Gastrocnemius medialis (tissue), 4 donors: ENCODE measurements around the gene SNX18. TPM values are rescaled to one million over a fixed set of nuclear protein-coding genes. Genes with fewer than 3 reads are reported as not detected.

ENCODE experiments used
- ATAC-seq, 2 donors: fragments of 150-250 bp; one replicate each; pipeline ENCODE4 v1.9.1; 2016
- DNase-seq, 2 donors: peaks; one replicate each; pipeline ENCODE4 v3.0.0-alpha.2; 2019
- H3K27ac ChIP-seq, 4 donors: fragments of 200-600 bp; sonication (generic); 1 replicate in 1 of 4; 2 replicates in 3 of 4; pipeline ENCODE4 v1.5.1; 2016 to 2018; ENCODE audit warnings: mild to moderate bottlenecking in 2 of 4, moderate library complexity in 1 of 4
- H3K27me3 ChIP-seq, 3 donors: fragments of 200-600 bp; sonication (generic) in 2 of 3; 1 replicate in 1 of 3; 2 replicates in 2 of 3; pipeline versions ENCODE4 v1.5.1 to v1.6.0; 2016 to 2019; ENCODE audit warnings: mild to moderate bottlenecking in 1 of 3, moderate library complexity in 1 of 3
- H3K36me3 ChIP-seq, 2 donors: fragments of 200-600 bp; sonication (generic) in 1 of 2; one replicate each; pipeline ENCODE4 v1.5.1; 2017 to 2018
- H3K4me1 ChIP-seq, 2 donors: fragments of 200-600 bp; sonication (generic) in 1 of 2; one replicate each; pipeline ENCODE4 v1.5.1; 2016 to 2017; ENCODE audit warnings: mild to moderate bottlenecking in 2 of 2
- H3K4me3 ChIP-seq, 4 donors: fragments of 200-600 bp; sonication (generic) in 3 of 4; 1 replicate in 1 of 4; 2 replicates in 3 of 4; pipeline ENCODE4 v1.5.1; 2016 to 2019; ENCODE audit warnings: mild to moderate bottlenecking in 2 of 4
- H3K9me3 ChIP-seq, 3 donors: fragments of 200-600 bp; sonication (generic) in 2 of 3; 1 replicate in 1 of 3; 2 replicates in 2 of 3; pipeline ENCODE4 v1.5.1; 2016 to 2019
- POLR2A ChIP-seq, 2 donors: fragments of 450-650 bp; IDR thresholded peaks; one replicate each; pipeline ENCODE4 v1.6.1; 2017; ENCODE audit warnings: antibody characterized with exemption in 2 of 2, mild to moderate bottlenecking in 2 of 2, moderate library complexity in 2 of 2
- in situ Hi-C, 4 donors: fragments of 200-750 bp; cut with MboI; loops; one replicate each; pipeline versions ENCODE4 v1.15.0 to v1.8.0; 2017; ENCODE audit warnings: low sequenced_read_pairs in 4 of 4
- intact Hi-C: fragments of 100-400 bp; cut with DNase I; formaldehyde crosslinking; loops from one replicate; pipeline ENCODE4 v1.15.1; 2023; ENCODE audit warnings: low total_unique reads
- total RNA-seq, 4 donors: library from RNA; depleted of rRNA; stranded (reverse); fragments of >200 nt; gene quantifications; one replicate each; pipeline versions ENCODE4 v1.1.0 to v1.2.3, GENCODE V29; 2016
- TF ChIP-seq, protein P1 (sequence below), 5 experiments: fragments of 450-650 bp in 3 of 5; fragments of 200-600 bp in 2 of 5; sonication (generic) in 2 of 5; IDR thresholded peaks in 4 of 5; conservative IDR thresholded peaks in 1 of 5; 1 replicate in 4 of 5; 2 replicates in 1 of 5; pipeline ENCODE4 v1.5.1; 2016 to 2019; ENCODE audit warnings: antibody characterized with exemption in 5 of 5, mild to moderate bottlenecking in 3 of 5, moderate library complexity in 3 of 5

SNX18 gene
- total RNA-seq, 4 donors from 2014 or later: 16.3 to 18.5 (median 18.0) TPM

DNA sequence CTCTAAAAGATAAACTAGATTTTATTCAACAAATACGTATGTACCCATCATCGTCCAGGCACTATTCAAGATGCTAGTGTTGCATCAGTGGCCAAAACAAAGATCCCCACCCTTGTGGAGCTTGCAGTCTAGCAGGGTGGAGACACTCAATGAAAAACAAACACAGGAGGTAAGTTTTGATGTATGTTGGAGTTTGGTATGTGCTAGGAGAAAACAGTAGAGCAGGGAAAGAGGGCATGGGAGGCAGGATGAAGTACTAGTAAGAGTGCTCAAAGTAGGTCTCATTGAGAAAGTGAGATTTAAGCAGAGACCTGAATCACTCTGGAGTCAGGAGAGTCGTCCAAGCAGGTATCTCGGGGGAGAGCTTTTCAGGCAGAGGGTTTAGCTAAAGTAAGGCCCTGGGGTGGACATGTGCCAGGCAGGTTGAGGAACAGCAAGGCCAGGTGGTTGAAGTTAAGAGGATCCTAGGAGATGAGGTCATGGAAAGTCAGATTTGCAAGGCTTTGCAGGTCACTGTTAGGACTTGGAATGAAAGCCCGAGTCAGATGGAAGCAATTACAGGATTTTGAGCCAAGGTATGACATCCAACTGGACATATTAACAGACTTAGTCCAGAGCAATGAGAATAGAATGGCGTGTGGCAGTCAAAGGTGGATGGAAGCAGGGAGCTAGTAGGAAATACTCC lies 9.2 kb downstream of the SNX18 start:
- DNase-seq (no peak), ATAC-seq (peak in 1 of 2 donors; percentile 42)
- H3K27ac ChIP-seq: peak overlapping the region in 2 of 4 donors; percentile 4 to 15
- H3K9me3 ChIP-seq: no peaks in the 10 kb centered on the region
- in situ Hi-C loops (loop anchor here in 1 of 4 donors (10.0 to 25.0 kb wide), 2 partner anchors 328 to 636 kb away; partner anchors contain the start of genes CDC20B and GPX8), intact Hi-C loops (no loop called here)
- H3K4me3 ChIP-seq: no peak overlapping the region
- TF ChIP-seq, protein P1, sequence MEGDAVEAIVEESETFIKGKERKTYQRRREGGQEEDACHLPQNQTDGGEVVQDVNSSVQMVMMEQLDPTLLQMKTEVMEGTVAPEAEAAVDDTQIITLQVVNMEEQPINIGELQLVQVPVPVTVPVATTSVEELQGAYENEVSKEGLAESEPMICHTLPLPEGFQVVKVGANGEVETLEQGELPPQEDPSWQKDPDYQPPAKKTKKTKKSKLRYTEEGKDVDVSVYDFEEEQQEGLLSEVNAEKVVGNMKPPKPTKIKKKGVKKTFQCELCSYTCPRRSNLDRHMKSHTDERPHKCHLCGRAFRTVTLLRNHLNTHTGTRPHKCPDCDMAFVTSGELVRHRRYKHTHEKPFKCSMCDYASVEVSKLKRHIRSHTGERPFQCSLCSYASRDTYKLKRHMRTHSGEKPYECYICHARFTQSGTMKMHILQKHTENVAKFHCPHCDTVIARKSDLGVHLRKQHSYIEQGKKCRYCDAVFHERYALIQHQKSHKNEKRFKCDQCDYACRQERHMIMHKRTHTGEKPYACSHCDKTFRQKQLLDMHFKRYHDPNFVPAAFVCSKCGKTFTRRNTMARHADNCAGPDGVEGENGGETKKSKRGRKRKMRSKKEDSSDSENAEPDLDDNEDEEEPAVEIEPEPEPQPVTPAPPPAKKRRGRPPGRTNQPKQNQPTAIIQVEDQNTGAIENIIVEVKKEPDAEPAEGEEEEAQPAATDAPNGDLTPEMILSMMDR (IDR thresholded peaks at IDR 0.05 in 4 of 5, conservative IDR thresholded peaks at IDR 0.05 in 1 of 5): no peak
- no peak for TF ChIP-seq POLR2A (IDR thresholded peaks at IDR 0.05)
- no peaks in the 10 kb centered on the region for H3K27me3 ChIP-seq
- no peaks in the 10 kb centered on the region for H3K36me3 ChIP-seq
- H3K4me1 ChIP-seq: peaks cover 52 to 75% of the 10 kb centered on the region in 2 donors

DNA sequence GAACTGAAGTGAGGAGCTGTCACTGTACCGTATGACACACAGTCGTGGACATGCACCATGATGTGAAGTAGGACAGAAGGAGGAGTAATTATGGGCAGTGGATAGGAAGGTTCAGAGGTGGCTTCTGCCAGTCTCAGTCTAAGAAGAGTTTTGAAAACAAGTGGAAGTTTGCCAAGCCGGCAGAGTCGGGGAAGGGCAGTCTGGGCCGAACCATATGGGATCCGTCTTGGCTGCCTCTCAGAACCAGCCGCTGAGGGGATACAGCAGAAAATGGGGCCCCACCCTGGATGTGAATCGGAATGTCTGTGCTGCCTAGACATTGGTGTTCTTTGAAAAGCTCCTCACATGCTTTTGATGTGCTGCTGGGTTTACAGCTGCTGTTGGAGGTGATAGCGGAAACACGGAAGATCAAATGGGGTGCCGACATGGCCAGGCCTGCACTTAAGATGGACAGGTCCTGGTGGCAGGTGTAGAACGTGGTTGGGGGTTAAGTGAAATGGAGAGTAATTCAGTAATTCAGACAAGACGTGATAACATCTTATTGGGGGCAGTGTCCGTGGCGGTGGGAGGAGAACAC lies 11.2 kb downstream of the SNX18 start:
- H3K4me1 ChIP-seq: peaks cover 40 to 67% of the 10 kb centered on the region in 2 donors
- no peaks in the 10 kb centered on the region for H3K9me3 ChIP-seq
- no peak overlapping the region for H3K4me3 ChIP-seq
- TF ChIP-seq POLR2A (IDR thresholded peaks at IDR 0.05): no peak
- in situ Hi-C loops: loop anchor here in 1 of 4 donors (10.0 to 25.0 kb wide), 2 partner anchors 326 to 634 kb away; partner anchors contain the start of genes CDC20B and GPX8
- intact Hi-C loops: no loop called here
- H3K27me3 ChIP-seq: no peaks in the 10 kb centered on the region
- ATAC-seq (no peak), DNase-seq (no peak)
- H3K36me3 ChIP-seq: no peaks in the 10 kb centered on the region
- H3K27ac ChIP-seq: no peak overlapping the region

DNA sequence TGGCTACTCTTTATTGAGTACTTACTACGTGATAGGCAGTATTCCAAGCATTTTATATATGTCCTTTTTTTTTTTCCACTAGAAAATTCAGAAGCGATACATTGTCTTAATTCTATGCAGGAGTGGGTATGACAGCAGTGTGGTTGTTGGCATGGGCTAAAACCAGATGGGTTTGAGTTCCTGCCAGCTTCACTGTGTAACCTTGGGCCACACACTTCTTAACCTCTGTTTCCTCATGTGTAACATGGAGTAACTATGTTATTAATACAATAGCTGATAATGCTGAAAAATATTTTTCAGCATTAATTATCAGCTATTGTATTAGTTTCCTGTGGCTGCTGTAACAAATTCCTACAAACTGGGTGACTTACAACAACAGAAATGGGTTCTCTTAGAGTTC lies 12.0 kb downstream of the SNX18 start:
- Histone ChIP-seq H3K36me3 (no peaks in the 10 kb centered on the region), H3K27me3 (no peaks in the 10 kb centered on the region), H3K27ac (no peak overlapping the region), H3K9me3 (no peaks in the 10 kb centered on the region), H3K4me1 (peaks cover 40 to 67% of the 10 kb centered on the region in 2 donors), H3K4me3 (no peak overlapping the region)
- intact Hi-C loops (no loop called here), in situ Hi-C loops (loop anchor here in 1 of 4 donors (10.0 to 25.0 kb wide), 2 partner anchors 325 to 633 kb away; partner anchors contain the start of genes CDC20B and GPX8)
- DNase-seq (no peak), ATAC-seq (no peak)
- TF ChIP-seq, protein P1 (IDR thresholded peaks at IDR 0.05 in 4 of 5, conservative IDR thresholded peaks at IDR 0.05 in 1 of 5): no peak
- TF ChIP-seq POLR2A (IDR thresholded peaks at IDR 0.05): no peak

DNA sequence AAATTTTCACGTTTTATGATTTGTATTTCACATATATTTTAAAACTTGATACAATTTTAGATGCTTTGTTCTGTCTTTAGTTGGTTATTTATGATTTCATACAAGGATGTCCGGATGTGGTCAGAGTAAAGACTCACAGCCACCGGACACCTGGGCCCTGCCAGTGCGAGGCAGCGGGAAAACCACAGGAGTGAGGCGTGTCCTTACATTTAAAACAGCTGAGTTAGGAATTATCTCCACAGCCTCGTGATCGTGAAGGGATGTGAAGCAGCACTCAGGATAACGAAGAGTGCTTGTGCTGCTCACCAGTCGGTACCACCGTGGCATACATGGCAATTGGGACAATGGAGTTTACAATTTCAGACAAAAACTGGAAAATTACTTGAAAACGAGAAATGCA lies 14.0 kb downstream of the SNX18 start:
- H3K4me3 ChIP-seq: no peak overlapping the region
- no peaks in the 10 kb centered on the region for H3K36me3 ChIP-seq
- ATAC-seq (no peak), DNase-seq (no peak)
- H3K27ac ChIP-seq: peak overlapping the region in 1 of 4 donors; percentile 4
- H3K27me3 ChIP-seq: no peaks in the 10 kb centered on the region
- no peak for TF ChIP-seq POLR2A (IDR thresholded peaks at IDR 0.05)
- TF ChIP-seq, protein P1 (IDR thresholded peaks at IDR 0.05 in 4 of 5, conservative IDR thresholded peaks at IDR 0.05 in 1 of 5): no peak
- H3K4me1 ChIP-seq: peaks cover 27 to 58% of the 10 kb centered on the region in 2 donors
- in situ Hi-C loops (loop anchor here in 1 of 4 donors (25.0 kb wide), 1 partner anchor 631 kb away; the partner anchor contains the start of genes CDC20B and GPX8), intact Hi-C loops (no loop called here)
- no peaks in the 10 kb centered on the region for H3K9me3 ChIP-seq
